Measurements from ENCODE around the gene ATXN7L1.

DNA sequence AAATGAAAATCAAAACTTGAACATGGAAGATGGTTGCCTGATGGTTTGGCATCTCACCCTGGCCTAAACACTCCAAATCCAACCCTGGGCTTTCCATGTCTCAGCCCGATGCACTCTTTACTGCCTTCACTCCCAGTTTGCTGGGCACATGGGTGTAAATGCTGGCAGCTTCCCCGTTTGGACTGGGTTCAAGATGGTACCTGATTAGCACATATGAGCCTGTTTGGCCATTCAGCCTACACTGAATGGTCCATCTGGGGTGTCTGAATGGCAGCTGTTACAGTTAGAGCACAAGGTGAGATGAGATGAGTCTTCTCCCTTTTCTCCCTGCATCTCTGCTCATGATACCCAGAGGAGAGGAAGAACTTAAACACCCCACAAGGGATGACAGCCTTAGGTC lies 37.1 kb downstream of the ATXN7L1 start:
- TF ChIP-seq POLR2A (IDR thresholded peaks at IDR 0.05; ENCODE audit: insufficient read depth in 1 of 2, low read depth in 2 of 2, low read length in 2 of 2) (no peak), BCL6 (CRISPR knock-in tag; IDR thresholded peaks at IDR 0.05) (no peak), NR2F1 (CRISPR knock-in tag; IDR thresholded peaks at IDR 0.05) (no peak), TCF7L2 (IDR thresholded peaks at IDR 0.05; ENCODE audit: low read depth, low read length) (no peak), CREB1 (IDR thresholded peaks at IDR 0.05) (no peak), CREB1 (CRISPR knock-in tag; IDR thresholded peaks at IDR 0.05) (no peak), ZFP1 (CRISPR knock-in tag; IDR thresholded peaks at IDR 0.05) (no peak), GFI1 (CRISPR knock-in tag; IDR thresholded peaks at IDR 0.05; ENCODE audit: borderline replicate concordance) (no peak), ZNF282 (IDR thresholded peaks at IDR 0.05; ENCODE audit: partially characterized antibody) (no peak), USF2 (IDR thresholded peaks at IDR 0.05; ENCODE audit: low read depth, low read length) (no peak), USF2 (CRISPR knock-in tag; IDR thresholded peaks at IDR 0.05; ENCODE audit: borderline replicate concordance) (no peak), ZBTB1 (CRISPR knock-in tag; IDR thresholded peaks at IDR 0.05; ENCODE audit: borderline replicate concordance) (no peak), TCF12 (IDR thresholded peaks at IDR 0.05) (no peak), TCF12 (CRISPR knock-in tag; IDR thresholded peaks at IDR 0.05) (no peak)
- TF ChIP-seq, protein P1, sequence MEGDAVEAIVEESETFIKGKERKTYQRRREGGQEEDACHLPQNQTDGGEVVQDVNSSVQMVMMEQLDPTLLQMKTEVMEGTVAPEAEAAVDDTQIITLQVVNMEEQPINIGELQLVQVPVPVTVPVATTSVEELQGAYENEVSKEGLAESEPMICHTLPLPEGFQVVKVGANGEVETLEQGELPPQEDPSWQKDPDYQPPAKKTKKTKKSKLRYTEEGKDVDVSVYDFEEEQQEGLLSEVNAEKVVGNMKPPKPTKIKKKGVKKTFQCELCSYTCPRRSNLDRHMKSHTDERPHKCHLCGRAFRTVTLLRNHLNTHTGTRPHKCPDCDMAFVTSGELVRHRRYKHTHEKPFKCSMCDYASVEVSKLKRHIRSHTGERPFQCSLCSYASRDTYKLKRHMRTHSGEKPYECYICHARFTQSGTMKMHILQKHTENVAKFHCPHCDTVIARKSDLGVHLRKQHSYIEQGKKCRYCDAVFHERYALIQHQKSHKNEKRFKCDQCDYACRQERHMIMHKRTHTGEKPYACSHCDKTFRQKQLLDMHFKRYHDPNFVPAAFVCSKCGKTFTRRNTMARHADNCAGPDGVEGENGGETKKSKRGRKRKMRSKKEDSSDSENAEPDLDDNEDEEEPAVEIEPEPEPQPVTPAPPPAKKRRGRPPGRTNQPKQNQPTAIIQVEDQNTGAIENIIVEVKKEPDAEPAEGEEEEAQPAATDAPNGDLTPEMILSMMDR (CRISPR knock-in tag; IDR thresholded peaks at IDR 0.05), result no peak
- TF ChIP-seq, protein P2, sequence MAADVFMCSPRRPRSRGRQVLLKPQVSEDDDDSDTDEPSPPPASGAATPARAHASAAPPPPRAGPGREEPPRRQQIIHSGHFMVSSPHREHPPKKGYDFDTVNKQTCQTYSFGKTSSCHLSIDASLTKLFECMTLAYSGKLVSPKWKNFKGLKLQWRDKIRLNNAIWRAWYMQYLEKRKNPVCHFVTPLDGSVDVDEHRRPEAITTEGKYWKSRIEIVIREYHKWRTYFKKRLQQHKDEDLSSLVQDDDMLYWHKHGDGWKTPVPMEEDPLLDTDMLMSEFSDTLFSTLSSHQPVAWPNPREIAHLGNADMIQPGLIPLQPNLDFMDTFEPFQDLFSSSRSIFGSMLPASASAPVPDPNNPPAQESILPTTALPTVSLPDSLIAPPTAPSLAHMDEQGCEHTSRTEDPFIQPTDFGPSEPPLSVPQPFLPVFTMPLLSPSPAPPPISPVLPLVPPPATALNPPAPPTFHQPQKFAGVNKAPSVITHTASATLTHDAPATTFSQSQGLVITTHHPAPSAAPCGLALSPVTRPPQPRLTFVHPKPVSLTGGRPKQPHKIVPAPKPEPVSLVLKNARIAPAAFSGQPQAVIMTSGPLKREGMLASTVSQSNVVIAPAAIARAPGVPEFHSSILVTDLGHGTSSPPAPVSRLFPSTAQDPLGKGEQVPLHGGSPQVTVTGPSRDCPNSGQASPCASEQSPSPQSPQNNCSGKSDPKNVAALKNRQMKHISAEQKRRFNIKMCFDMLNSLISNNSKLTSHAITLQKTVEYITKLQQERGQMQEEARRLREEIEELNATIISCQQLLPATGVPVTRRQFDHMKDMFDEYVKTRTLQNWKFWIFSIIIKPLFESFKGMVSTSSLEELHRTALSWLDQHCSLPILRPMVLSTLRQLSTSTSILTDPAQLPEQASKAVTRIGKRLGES (CRISPR knock-in tag; IDR thresholded peaks at IDR 0.05; ENCODE audit: borderline replicate concordance), result no peak
